ENCODE measurements around the gene HDAC4.

HDAC4 gene

DNA sequence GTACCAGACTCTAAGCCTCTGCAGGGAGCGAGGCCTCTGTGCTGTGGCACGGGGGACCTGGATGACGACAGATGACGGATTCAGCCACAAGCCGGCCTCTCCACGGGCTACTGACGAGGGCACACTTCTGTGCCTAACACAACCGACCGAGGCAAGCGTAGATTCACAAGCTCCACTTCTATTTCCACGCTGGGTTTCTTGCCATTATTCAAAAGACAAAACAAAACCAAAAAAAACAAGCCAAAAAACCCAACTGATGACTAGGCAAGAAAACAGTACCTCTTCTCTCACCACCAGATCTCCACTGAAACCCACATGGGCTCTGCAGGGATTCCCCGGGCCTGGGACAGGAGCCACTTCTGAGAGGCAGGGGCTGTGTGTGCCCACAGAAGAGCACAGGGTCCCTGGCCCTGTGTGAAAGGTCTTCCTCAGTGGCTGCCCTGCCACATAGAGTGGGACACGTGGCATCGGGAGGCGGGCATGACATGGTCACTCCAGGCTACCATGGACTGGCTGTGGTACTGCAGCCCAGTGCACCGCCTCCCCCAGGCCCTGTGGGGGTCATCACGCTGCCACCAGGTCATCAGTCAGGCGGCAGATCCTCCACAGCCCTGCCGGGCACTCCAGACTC, 254.7 kb downstream of the HDAC4 start:
- peak; percentile 37 for DNase-seq

DNA sequence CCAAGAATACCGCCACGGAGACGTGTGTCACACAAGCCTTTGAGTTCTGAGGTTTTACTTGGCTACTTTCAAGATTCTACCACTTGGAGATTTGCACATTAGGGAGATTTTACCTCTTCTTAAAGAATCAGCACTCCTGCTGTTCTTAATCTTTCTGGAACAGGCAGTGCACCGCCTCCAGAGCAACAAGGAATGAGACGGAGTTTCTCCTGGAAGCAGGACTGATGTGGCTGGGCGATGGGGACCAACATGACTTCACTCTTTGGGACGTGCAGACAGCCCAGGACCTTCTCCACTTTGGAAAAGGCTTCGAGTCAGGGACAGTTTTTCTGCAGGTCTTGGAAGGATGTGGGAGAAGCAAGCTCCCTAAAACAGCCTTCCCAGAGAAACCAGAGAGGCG, 255.2 kb downstream of the HDAC4 start:
- DNase-seq, result no peak

DNA sequence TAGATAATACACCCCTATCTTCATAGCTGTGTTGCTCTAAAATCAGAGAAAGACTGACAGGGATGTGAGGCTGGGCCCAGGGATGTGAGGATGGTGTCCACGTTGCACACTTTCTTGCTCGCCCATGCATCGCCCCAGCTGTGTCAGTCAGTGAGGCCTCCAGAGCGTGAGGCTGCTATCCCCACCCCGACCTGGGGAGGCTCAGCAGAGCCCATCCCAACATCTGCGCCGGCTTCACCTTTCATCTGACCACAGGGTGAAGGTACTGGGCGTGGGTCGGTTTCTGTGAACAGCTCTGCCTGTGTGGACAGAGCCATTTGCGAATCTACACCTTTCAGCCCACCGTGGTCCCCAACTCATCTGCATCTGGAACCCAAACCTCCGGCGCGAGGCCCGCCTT, 255.7 kb downstream of the HDAC4 start:
- no peak for DNase-seq

DNA sequence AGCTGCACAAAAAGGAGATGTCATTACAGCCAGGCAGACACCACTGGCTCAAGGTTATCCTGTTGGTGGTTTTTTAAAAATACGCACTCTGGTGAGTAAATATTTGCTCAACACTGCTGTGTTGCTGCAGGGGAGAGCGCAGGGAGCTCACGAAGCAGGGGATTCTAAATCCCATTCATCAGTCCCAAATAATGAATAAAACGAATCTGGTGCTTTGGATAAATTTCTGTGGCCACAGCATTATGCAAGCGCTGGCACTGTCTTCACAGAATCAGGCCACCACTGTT, 256.2 kb downstream of the HDAC4 start:
- DNase-seq, result no peak

DNA sequence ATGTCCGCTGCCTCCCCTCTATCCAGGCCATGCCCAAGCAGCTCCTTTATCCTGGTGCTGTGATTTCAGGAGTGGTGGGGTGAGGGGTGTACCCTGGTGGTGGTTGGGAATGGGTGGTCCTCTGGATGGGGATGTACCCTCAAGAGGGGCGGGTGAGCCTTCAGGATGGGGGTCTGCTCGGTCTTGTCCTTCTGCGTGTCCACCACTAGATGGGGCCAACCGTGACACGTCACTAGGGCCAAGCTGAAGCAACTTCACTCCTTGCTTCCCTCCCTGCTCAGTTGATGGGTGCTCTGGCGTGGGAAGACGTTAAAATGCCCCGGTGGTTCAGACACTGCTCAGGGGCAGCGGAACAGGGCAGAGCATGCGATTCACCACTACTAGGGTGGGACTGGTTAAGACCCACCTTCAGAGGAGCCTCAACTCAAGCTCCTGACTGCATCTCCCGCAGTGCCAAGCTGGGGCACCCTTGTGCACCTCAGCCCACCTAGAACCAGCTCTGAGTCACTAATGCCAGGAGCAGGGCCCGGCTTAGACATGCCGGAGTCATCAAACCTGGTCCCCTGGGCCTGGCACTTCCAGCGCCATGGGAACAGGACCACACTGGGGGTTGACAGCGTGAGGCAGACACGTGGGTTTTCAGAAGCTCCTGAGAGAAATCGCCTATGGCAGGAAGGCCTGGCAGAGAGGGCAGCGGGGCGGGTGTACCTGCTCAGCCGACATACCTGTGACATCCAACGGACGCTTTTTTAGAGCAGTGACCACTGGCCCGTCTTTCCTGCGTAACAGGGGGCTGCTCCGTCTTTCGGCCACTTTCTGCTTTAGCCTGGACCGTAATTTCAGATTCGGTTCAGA, 256.7 kb downstream of the HDAC4 start:
- DNase-seq, result peak; percentile 43

DNA sequence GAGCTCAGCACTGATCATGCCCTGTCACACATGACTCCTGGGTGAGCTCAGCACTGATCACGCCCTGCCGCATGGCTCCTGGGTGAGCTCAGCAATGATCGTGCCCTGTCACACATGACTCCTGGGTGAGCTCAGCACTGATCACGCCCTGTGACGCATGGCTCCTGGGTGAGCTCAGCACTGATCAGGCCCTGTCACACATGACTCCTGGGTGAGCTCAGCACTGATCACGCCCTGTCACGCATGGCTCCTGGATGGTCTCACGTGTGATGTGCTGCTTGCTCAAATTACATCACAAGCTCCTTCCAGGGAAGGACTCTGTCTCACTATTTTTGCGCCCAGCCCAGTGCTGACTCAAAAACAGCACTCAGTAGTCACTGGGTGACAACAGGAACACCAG, 258.0 kb downstream of the HDAC4 start:
- peak; percentile 32 for DNase-seq

DNA sequence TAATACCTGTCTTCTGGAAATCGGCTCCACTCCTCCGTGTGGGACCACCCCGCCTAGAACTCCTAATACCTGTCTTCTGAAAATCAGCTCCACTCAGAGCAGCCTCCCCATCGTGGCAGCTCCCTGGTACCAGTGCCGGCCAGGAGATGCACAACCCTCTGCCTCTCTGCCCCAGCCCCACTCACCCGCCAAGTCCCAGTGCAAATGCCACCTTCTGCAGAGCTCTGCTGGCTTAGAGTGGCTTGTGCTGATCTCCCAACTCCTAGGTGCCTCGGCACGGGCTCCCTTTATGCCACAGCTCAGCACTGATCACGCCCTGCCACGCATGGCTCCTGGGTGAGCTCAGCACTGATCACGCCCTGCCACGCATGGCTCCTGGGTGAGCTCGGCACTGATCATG, 258.5 kb downstream of the HDAC4 start:
- DNase-seq, result no peak

DNA sequence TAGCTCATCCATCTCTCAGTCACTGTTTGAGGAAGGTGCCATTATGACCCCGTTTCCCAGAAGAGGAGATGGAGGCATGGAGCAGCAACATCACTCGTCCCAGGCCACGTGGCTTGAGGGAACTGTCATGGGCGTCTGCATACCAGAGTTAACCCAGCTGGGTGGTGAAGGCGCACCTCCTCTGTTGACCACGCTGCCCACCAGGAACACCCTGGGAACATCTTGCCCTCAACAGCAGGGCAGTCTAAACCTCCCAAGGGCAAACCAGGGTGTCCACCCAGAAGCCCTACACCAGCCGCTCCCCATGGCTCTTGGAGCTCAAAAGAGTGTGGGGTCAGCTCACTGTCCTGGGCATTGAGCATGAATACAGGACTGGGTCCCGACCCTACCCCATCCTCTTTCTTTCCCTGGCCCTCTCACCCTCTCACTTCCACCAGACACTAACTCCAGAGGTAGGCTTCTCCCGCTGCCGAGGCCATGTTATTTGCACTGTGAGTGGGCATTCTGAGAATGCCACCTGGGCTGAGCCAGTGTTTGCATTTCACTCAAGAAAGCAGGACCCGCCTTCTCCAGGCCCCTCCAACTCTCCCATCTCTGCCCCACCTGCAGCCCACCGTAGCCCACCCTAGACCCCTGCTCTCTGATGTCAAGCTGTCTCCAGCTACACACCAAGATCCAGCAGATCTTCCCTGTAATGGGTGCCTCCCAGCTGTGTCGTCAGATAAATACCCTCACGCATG, 259.6 kb downstream of the HDAC4 start:
- no peak for DNase-seq

DNA sequence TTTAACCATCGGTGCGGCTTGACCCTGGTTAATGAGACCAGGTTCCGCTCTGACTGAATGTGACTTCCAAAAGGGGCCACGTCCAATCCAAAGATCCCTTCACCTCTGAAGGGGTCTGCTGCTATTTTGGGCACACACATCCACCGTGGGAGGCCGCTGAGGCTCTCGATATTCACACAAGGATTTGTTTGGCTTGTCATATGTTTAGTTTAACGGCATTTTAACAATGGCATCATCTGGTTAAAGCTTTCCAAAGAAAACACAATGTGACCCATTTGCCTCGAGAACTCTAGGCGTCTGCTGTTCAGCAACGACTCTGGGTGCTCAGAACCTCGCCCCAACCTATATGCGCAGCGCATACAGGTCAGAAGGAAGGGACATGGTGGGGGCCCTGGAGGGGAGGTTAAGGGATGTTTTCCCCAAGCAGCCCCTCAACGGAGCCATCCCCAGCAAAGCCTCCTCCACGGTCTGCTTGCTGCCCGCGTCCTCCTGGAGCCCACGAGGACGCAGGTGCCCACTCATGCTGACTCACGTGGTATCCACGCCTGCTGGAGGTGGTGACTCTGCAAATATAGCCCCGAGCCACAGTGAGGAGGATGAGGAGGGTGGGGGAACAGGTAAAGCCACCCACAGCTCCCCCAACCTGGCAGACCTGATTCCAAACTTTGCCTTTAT, 260.3 kb downstream of the HDAC4 start:
- DNase-seq, result no peak

DNA sequence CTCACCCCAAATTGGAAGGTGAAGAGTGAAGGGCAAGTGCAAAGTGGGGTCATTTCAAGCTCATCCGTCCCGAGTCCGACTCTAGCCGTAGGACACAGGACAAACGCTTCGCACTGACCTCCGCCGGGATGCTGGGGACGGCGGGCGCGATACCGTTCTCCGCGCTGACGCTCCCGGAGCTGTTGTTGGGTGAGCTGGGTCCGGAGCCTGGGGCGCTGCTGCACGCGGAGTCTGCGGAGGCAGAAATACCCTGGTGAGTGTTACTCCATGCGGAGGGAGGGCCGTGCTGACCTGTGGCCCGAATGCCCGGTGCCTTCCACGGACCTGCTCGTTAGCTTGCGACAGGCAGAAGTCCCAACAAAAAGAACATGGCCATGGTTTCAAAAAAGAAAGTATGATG, 261.3 kb downstream of the HDAC4 start:
- no peak for DNase-seq

DNA sequence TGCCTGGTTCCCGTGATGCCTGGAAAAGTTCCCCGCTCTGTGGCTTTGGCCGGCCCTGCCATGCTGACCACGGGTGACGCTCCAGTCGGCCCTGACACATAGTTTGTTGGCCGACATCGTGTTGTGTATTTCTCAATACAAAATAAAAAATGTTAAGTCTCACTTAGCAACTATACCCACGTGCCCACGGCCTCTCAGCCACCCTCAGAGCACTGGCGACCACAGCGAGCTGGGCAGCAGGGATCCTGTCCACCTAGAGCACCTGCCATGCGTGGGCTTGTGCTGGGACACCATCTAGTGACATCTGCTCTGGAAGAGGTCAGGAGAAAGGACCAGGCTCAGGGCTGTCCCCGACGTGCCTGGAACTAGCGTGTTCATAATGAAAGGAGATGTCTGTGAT, 261.7 kb downstream of the HDAC4 start:
- DNase-seq, result no peak

DNA sequence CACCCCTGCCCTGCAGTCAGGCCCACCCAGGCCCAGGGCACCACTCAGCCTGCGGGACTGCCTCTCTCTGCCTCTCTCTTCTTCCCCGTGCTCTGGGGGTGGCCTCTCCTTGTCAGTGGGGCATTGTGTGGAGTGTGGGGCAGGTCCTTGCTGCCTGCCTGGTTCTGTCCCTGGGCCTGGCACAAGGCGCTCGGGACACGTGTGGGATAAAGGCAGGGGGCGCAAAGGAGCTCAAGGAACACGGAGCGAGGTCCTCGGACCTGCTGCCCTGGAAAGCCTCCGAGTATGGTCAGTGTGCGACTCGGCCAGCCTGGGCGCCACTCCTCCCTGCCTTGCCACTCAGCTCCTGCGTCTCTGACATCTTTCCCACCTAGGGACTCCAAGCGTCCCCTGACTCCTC, 262.2 kb downstream of the HDAC4 start:
- DNase-seq, result no peak

DNA sequence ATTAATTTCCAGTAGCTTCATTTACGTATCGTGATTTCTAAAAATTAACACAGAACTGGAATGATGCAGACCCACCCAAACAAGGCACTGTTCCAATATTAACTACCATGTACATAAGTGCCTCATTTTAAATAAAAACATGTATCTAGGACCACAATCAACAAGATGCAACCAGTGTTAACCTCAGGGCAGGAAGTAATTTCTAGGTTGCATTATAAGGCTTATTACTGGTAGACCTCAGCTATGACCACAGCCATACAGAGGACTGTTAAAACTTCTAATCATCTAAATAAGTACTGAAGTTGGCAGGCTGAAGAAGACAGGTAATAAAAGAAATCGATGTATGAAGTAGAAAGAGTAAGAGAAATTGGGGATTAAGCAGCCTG, 262.9 kb downstream of the HDAC4 start:
- DNase-seq, result no peak

DNA sequence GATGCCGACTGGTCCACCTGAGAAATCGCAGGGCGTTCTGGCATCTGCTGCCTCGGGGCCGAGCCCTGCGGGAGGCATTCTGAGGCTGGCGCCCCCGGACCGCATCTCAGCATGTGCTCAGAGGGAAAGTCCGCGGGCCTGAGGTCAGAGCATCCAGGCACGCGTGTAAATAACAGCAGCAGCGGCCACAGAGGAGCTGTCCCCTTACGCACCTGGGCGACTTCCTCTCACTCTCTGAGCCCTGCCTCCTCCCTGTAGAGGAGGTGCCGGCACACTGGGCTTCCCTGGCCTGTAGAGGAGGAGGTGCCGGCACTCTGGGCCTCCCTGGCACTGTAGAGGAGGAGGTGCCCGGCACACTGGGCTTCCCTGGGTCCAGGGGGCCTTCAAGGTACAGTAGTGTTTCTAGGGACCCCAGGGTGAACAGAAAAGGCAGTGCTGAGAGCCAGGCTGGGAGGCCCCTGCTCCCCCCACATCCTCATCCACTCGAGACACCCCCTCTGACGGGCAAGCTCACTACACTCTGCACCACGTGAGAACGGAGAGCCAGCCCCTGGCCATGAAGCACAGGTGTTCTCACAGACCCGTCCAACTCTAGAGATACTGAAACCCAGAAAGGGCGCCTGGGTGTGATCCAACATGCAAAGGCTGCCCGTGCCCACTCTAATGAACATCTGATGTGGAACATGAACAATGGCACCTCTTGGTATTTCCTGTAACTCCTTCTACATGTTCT, 263.5 kb downstream of the HDAC4 start:
- DNase-seq, result no peak

DNA sequence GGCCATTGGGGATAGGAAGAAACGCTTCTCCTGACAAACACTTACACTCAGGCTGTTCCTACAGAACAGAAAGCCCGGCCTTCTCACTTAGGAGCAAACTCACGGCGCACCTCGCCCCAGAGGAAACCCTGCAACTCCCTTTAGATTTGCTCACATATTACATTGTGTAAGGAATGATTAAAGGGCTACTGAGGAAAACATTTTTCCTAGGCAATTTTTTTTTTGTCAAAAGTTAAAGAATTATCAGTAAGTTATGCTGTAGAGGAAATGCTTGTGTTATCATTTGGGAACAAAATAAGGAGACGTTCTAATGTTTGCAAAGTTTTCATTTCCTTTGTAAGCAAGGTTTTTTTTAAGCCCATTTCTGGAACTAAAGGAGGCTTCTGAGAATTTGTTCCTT, 264.1 kb downstream of the HDAC4 start:
- DNase-seq, result no peak

DNA sequence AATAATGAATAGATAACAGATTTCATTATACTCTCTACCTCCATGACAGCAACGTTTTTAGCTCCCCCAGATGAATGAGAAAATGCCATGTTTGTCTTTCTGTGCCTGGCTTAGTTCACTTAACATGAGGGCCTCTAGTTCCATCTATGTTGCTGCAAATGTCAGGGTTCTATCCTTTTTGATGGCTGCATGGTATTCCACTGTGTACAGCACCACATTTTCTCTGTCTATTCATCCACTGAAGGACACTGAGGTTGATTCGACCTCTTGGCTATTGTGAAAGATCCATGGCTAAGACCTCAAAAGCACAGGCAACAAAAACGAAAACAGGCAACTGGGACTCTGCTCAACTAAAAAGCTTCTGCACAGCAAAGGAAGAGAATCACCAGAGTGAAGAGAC, 264.6 kb downstream of the HDAC4 start:
- DNase-seq, result no peak

DNA sequence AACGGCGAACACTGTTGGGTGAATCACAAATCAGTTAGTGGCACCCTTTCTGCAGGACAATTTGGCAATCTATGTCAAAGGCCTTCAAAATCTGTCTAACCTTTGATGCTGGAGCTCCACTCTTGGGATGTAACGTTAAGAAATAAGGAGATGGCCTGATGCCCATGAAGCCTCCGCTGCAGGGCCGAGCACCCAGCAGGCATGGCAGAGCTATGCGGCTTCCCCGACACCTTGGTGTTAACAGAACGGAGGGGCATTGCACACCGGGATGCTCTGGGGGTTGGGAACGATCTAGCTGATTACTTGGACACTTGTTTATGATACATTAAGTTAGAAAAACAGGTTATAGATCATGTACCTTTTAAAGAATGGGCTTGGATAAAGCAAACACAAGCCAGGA, 265.3 kb downstream of the HDAC4 start:
- DNase-seq, result no peak

DNA sequence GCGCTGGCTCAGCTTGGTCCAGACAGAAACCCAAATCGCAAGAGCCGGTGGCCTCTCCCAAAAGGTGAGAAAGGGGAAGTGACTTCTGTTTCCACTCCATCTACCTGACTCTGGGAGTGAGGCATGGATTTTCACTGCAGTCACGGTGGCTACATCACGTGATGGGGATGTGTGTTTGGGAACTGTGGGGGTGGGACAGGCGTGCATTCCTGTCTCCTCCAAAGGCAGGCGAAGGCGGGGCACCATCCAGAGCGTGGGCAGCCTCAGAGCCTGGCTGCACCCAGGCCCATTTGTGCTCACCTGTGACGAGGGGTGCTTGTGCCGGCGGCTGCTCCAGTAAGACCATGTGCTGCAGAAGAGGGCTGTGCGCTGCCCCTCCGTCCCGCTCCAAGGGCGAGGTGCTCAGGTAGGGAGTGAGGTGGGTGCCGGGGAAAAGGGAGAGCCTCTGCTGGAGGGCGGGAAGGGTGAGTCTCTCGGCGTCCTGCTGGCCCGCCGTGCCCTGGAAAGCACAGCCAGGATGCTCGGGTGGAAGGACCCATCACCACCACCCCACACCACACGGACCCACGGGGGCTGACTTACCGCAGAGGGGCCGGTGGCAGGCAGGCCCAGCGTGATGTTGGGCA, 266.8 kb downstream of the HDAC4 start:
- DNase-seq, result no peak

DNA sequence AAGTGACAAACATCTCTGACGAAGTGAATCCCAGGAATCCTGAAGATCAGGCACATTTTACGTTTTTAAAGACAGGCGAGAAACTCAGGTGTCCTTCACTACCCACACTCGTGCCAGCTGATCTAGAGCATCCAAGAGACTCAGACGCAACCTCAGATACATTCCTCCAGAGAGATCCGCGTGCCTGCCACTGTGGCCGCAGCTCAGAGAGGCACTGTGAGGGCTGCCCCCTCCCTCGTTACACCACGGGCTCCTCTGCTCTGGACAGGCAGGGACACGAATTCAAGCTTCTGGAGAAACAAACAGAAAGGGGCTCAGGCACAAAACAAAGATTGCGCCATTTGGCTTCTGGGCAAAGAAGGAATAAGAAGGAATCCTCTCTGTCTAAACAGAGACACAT, 268.0 kb downstream of the HDAC4 start:
- no peak for DNase-seq

DNA sequence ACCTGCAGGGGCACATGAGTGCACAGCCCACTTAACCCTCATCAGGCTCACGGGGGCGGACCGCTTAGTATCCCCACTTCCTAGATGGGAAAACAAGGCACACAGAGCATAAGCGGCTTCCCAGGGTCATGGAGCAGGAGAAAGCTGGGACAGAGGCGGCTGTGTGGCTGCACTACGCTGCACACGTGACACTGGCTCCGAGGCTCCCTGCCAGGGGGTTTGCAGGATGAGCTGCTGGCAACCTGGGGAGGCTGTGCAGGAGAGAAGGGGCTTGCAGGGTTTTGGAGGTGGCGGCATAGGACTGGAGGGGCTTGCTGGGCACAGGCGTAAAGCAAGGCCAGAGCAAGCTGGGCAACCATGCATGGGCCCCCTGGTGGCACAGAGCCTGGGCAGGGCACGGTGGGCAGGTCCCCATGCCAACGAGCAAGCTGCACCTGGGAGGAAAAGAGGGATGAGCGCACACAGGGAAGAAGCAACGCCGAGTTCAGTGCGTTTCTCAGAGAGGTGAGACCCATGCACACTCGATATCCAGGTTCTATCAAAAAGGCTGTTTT, 268.6 kb downstream of the HDAC4 start:
- DNase-seq, result no peak

DNA sequence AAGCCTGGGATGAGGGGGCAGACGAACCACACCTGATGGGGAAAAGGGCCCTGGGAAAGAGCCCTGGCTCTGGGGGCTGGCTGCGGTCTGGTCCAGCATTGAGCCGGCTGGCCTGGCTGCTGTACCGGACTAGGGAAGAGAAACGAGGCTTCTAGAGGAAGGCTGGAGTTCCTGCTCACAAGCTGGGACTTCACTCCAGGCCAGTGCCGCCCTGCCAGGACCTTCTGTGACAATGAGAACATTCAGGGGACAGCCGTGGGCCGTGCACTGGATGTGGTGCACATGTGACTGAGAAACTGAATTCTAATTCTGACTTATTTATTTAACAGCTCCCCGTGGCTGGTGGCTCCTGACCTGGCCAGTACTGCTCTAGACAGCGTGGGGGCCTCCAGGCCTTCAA, 269.3 kb downstream of the HDAC4 start:
- no peak for DNase-seq

DNA sequence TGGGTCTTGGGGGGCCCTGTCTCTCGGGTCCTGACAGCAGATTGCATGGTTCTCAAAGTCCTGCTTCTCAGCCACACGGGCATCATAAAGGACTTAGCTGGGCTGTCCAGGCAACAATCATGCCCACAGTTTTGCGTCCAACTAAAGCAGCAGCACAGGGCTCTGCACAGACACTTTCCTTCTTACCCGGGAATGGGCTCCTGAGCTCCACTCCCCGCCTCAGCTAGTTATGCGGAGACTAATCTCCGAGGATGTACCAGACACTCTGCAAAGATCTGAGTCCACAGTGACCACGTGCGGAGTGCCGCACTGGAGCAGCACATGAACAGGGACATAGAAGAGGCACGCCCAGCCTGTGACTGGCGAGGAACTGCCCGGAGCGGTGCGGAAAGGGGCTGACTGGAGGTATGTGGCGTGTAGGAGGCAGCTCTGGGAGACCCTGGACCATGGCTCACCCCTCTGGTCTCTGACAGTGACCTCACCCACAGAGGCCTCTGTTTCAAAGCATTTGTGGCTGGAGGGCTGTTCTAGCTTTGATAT, 270.0 kb downstream of the HDAC4 start:
- no peak for DNase-seq

Measured in activated CD4-positive, alpha-beta T cell treated with anti-CD3 and anti-CD28 coated beads, Interleukin-10, Interleukin-2, amounts not matched to agents 100 ng/mL and 50 ng/mL, durations not matched to agents 16 hours and 8 hours (primary cell).